ENCODE measurements around the gene SPRYD4.
"Not testable (repeated sequence)": the region's sequence is repeated elsewhere in the genome, so short reads cannot be mapped to it uniquely, and the experiment has no call there.

The SPRYD4 gene

DNA sequence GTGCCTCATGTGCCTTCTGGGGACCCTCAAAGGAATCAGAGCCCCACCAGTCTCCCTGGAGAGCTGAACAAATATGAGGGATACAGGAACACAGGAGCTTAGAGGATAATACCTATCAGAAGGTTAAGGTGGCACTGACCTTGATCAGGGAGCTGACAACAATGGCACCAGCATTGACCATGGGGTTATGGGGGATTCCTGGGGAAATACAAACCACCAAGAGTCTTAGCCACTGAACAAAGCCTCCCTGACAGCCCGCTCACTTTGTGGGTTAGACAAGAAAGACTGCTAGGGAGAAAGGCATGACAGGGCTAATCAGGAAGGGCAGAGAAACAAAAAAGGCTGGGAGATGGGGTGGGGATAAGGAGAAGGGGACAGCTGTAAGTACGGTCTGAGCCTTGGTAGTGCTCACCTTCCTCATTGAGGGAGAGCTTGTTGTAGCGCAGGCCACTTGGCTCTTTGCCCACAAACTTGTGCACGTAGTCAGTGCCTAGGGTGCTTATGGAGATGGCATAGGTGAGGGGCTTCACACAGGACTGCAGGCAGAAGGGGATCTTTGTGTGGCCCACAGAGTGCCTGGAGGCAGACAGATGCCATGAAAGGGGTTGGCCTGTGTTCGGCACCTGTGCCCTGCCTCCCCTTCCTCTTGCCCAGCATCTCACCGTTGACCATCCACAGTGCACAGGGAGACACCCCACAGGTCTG, 9.3 kb downstream of the SPRYD4 start:
- no peak for DNase-seq

DNA sequence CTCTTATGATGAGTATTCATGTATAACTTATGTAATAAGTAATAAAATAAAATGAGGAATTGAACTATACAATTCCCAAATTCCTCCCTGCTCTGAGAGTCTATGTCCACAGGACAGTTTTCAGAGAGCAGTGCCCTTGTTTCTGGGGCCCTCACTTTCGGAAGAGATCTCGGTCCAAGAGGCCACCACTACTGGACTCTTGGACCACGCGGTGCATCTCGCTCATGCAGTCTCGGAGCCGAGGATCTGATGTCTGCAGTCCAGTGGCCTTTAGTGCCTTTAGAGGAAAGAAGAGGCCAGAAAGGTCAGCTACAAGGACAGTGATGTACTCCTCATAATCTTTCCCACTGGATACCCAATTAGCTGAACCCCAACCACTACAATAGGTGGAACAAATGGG, 11.2 kb downstream of the SPRYD4 start:
- no peak for DNase-seq

DNA sequence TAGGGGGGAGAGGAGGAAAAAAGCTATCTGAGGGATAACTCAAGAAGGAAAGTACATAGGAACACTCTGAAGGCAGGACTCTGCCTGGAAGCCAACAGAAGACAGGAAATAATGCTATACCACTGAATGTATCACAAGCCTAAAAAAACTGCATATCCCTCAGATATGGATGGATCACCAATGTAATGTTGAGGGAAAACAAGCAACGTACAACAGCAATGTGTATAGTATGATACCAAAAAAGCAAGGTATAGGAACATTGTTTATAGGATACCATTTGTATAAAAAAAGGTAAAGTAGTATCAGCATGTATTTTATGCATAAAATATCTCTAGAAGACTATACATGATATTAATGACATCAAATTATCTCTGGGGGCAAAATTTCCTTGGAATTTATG, 16.2 kb downstream of the SPRYD4 start:
- DNase-seq = no peak

DNA sequence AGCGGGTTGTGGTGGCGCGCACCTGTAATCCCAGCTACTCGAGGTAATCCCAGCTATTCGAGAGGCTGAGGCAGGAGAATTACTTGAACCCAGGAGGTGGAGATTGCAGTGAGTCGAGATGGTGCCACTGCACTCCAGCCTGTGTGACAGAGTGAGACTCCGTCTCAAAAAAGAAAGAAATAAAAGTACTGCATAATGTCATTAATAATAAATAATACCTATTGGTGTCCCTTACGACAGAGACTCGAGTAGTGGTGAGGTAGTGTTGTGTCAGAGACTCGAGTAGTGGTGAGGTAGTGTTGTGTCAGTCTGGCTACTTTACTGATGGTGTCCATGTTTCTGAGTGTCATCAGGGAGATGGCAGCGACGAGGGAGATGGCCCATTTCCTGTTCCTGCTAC, 18.3 kb downstream of the SPRYD4 start:
- no peak for DNase-seq

DNA sequence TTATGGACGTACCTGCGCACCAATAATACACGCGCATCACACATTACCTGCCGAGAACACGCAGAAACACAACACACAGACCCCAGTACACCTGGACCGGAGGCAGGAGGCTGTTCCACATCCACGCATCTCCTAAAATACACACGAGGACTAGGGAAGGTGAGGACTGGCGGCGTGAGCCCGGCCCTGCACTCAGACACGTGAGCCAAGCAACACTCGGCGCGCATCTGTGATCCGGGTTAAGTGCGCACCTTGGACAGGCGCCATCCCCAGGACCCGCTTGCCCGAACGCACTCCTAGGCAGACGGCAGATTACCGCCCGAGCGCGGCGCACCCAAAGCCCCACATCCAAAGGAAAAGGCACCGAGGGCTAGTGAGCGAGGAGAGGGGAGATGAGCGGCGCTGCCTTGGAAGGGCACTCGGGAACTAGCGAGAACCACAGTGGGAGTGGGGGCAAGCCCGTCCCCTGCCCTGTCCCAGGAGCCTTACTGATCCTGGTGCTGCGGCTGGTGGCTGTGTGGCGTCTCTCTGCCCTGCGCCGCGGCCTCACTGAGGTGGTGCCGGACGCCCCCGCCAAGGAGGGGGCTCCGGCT, 19.2 kb downstream of the SPRYD4 start:
- peak; percentile 41 for DNase-seq

DNA sequence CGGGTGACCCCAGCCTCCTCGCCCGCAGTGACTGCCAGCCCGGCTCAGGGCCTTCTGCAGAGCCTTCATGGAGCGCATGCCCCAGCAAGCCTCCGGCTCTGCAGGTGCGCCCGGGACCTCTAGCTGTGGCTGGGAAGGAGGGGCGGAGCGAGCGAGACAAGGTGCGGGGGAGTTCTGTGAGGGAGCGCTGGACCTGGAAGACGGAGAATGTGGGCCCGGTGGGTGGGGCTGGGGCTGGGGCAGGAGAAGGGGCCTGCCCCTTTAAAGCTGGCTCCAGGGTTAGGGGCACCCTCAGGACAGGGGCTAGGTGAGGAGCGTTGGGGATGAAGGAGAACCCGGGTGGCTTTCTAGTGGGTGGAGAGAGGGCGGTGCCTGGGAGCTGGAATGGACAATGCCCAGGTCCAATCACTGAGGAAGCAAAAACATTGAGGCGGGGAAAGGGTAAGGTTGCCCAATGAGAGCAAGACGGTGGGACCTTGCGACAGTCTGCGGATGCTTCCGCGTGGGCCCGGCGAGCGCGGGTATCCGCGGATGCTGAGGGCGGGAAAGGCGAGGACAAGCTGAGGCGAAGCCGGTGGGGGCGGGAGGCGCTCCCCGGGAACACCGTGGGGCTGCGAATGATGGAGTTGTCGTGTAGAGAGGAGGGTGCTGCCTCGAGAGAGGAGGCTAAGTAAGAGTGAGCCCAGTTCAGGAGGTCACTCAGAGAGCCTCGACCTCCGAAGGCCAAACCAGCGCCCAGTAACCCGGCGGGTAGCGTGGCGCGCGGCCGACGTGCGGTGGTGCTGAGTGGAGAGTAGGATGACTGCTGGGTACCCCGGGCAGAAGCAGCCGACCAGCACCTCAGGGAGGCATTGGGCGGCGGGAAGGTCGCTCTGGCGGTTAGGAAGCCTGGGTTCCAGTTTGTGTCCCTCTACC, 19.9 kb downstream of the SPRYD4 start, which contains the start of gene GLS2:
GLS2 (minus strand) TSS at position 121 of the 915 bp plus-strand sequence; CDS start at position 78, 43 bp downstream.
- peak; percentile 77 for DNase-seq

DNA sequence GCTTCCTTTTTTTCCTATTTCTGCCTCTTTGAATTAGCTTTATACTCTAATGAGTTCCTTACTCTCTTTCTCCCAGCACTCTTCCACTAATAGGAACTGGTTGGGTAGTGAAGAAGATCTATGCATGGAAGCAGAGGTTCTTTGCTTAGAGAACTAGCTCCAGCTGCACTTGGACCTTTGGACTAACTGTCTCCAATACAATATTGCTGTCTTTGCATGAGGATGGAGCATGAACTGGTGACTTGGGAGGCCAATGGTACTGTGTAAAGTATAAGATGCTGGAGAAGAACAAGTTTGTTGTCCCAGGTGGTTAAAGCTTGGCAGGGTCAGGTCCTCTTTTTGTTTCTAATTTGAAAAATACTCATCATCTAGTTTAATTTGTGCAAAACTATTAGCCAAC, 22.0 kb downstream of the SPRYD4 start:
- DNase-seq = no peak

DNA sequence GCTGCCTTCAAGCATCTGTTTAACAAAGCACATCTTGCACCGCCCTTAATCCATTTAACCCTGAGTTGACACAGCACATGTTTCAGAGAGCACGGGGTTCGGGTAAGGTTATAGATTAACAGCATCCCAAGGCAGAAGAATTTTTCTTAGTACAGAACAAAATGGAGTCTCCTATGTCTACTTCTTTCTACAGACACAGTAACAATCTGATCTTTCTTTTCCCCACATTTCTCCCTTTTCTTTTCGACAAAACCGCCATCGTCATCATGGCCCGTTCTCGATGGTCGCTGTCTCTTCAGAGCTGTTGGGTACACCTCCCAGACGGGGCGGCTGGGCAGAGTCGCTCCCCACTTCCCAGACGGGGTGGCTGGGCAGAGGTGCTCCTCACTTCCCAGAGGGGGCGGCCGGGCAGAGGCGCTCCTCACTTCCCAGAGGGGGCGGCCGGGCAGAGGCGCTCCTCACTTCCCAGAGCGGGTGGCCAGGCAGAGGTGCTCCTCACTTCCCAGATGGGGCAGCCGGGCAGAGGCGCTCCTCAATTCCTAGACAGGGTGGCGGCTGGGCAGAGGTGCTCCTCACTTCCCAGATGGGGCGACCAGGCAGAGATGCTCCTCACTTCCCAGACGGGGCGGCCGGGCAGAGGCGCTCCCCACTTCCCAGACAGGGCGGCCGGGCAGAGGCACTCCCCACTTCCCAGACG, 25.2 kb downstream of the SPRYD4 start:
- not testable (repeated sequence) for DNase-seq

DNA sequence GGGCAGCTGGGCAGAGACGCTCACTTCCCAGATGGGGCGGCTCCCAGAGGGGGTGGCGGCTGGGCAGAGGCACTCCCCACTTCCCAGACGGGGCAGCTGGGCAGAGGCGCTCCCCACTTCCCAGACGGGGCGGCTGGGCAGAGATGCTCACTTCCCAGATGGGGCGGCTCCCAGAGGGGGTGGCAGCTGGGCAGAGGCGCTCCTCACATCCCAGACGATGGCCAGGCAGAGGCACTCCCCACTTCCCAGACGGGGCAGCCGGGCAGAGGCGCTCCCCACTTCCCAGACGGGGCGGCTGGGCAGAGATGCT, 25.7 kb downstream of the SPRYD4 start:
- not testable (repeated sequence) for DNase-seq

DNA sequence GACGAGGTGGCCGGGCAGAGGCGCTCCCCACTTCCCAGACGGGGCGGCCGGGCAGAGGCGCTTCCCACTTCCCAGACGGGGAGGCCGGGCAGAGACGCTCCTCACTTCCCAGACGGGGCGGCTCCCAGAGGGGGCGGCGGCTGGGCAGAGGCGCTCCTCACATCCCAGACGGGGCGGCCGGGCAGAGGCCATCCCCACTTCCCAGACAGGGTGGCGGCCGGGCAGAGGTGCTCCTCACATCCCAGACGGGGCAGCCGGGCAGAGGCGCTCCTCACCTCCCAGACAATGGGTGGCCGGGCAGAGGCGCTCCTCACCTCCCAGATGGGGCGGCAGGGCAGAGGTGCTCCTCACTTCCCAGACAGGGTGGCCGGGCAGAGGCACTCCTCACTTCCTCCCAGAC, 26.1 kb downstream of the SPRYD4 start:
- DNase-seq = not testable (repeated sequence)

DNA sequence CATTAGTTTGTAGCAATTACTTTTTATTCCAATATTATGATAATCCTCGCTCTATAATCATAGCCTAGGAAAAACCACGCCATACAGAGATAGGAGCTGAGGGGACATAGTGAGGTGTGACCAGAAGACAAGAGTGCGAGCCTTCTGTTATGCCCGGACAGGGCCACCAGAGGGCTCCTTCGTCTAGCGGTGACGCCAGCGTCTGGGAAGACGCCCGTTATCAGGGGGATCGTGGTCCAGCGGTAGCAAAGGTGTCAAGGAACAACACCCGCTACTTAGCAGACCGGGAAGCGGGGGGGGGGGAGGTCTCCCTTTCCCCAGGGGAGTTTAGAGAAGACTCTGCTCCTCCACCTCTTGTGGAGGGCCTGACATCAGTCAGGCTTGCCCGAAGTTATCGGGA, 28.3 kb downstream of the SPRYD4 start:
- DNase-seq = peak; percentile 76

DNA sequence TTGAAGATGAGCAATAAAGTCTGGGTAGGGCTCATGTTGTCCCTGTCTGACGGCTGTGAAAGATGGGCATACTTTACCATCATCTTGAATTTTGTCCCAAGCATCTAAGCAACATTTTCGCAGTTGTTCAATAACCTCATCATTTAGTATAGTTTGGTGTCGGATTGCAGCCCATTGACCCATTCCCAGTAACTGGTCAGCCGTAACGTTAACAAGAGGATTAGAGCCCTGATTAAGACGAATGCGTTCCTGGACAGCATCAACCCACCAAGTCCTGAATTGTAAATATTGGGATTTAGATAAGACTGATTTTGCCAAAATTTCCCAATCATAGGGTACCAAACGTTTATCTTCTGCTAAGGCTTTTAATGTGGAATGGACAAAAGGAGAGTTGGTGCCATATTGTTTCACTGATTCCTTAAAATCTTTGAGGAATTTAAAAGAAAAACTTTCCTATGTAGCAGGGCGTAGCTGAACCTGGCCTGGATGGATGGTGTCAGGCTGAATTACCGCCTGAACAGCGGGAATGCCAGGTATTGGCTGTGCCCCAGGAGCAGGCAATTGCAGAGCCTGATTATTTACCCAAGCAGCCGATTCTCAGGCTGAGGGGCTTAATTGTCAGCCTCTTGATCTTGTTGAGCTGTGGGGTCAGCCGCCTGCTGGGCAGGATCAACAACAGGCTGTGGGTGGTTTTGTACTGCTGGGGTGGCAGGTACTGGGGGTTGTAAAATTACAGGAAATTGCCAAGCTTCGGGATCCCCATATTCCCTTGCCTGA, 29.9 kb downstream of the SPRYD4 start:
- DNase-seq = not testable (repeated sequence)

DNA sequence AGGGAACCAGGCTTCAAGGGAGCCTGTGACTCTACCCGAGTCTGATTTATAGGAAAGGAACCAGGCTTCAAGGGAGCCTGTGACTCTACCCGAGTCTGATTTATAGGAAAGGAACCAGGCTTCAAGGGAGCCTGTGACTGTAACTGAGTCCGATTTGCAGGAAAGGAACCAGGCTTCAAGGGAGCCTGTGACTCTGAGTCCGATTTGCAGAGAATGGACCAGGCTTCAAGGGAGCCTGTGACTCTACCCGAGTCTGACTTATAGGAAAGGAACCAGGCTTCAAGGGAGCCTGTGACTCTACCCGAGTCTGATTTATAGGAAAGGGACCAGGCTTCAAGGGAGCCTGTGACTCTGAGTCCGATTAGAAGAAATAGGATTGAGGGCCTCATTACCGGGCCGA, 31.1 kb downstream of the SPRYD4 start:
- not testable (repeated sequence) for DNase-seq

DNA sequence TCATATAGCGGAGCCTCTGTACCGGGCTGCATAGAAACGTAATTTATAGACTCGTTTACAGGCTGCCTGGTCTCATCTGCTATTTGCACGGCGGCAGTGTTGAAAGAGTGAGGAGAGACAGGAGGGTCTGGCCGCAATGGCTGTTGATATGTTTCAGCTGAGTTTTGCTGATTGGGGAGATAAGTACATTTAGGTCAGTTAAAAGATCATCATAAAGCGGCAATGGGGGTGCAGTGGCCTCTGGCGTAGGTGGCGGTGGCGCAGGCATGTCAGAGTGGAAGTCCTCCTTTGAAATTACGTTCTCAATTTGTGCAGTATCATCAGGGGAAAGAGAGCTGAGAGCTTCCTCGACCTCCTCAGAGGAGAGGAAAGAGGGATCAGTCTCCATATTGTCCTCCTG, 31.5 kb downstream of the SPRYD4 start:
- DNase-seq = not testable (repeated sequence)

DNA sequence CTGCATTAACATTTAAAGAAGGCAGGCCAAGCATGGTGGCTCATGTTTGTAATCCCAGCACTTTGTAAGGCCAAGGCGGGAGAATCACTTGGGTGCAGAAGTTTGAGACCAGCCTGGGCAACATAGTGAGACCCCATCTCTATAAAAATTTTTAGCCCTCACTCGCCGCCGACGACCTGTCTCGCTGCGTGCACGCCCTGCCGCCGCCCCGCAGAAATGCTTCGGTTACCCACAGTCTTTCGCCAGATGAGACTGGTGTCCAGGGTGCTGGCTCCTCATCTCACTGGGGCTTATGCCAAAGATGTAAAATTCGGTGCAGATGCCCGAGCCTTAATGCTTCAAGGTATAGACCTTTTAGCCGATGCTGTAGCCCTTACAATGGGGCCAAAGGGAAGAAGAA, 42.4 kb downstream of the SPRYD4 start:
- DNase-seq = no peak

DNA sequence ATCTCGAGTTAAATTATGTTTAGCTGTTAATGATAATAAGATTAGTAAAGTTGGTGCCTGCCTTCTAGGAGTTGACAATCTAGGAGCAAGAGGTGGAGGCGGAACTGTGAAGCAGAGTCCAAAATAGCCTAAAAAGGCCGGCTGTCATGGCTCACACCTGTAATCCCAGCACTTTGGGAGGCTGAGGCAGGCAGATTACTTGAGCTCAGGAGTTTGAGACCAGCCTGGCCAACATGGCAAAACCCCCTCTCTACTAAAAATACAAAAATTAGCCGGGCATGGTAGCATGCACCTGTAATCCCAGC, 45.6 kb downstream of the SPRYD4 start:
- DNase-seq = not testable (repeated sequence)

DNA sequence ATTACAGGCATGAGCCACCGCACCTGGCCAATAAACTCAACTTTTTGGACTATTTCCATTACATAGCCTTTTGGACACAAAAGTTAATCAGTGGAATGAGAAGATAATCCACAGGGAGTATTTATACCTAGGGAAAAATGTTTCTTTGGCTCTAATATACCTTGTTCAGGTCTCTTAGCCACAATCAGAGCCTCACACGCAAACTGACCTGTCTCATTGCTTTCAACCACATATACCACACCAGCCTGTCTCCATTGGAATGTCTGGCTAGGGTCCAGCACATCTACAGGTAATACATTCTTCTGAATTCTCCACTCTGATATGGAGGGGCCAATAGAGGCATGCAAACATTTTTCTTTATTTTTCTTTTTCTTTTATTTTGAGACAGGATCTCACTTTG, 49.5 kb downstream of the SPRYD4 start:
- DNase-seq = no peak

DNA sequence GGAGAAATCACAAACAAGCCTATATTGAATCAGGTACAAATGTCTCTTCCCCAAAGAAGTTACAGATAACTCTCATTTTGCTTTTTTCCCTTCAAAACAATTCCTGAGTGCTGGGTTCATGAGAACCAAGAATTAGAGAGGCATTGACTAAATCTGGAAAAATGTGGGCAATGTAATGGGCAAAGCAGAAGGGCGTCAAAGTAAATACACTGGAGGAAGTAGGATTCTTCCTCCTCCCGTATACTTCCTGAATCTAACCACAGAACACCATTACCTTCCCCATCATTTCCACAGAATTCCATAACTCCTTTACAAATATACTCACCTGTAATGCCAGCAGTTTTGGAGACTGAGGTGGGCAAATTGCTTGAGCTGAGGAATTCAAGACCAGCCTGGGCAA, 50.2 kb downstream of the SPRYD4 start:
- DNase-seq = no peak

DNA sequence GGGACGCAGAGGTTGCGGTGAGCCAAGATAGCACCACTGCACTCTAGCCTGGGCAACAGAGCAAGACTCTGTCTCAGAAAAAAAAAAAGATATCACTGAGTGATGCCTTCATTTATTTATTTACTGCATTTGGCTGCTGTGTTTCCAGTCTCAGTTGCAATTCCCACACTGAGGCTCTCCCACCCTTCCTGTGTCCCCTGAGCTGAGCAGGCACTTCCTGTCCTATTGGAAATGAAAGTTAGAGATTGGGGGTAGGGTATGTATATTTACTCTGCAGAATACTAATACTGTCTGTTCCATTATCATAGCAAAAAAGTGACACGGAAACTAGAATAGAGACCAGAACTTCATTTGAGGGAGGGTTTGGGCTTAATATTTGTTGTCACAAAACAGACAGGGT, 51.7 kb downstream of the SPRYD4 start:
- DNase-seq = no peak

DNA sequence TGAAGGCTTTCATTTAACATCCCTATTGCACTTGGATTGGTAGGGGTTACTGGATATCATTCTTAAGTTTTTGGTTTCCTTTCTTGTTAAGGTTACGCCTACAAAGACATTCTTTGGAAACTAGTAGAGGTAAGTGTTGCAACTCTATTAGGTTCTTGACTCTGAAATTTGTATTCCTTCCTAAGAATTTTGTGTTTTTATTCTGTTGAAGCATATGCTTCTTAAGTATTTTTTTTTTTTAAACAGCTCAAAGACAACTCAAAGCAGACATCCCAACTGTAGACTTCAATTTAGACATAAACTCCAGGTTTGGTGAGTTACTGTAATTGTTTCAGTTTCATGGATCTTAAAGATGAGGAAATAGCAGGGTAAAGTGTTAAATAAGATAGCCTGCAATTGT, 52.1 kb downstream of the SPRYD4 start:
- no peak for DNase-seq

DNA sequence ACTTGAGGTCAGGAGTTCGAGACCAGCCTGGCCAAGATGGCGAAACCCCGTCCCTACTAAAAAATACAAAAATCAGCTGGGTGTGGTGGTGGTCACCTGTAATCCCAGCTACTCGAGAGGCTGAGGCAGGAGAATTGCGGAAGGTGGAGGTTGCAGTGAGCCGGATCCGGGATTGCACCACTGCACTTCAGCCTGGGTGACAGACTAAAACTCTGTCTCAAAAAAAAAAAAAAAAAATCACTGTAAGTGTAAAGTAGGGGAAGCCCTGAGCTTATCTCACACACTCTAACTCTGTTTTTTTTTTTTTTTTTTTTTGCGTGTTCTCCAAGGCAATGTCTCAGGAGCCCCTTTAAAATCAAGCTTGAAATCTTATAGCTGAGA, 52.8 kb downstream of the SPRYD4 start:
- DNase-seq = no peak

DNA sequence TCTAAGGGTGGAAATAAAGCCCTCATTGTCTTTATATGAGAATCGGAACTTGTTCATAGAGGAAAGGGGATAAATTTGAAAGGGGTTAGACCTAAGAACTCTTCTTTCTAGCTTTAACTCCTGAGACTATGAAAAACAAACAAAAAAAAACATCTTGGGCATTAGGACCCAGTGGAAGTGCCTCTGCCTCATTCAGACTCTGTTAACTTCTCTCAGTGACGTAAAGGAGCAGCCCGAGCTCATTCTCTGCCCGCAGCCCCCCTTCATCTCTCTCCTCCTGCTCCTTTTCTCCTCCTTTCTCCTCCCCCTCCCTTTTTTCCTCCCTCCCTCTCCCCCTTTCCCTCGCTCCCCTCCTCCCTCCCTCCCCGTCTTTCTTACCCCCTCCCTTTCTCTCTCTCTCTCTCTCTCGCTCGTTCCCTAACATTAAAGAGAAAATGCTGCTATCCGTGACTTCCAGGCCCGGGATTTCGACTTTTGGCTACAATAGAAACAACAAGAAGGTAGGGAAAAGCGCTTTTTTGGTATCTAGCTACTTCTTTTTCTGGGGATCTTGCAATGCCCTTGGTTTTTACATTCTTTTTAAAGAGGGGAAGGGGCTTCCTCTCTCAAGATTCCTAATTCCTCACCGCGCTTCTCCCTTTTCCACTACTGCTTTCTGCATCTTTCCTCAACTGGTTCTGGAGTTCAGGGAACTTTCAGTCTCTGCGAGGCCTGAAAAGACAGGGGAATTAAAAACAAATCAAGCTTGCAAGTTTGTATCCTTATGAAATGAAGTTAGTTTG, 53.4 kb downstream of the SPRYD4 start, which contains the start of gene RBMS2:
RBMS2 (plus strand) TSS at position 231 of the 782 bp plus-strand sequence; CDS start at position 435, 204 bp downstream.
- DNase-seq = peak; percentile 16
